Liver (tissue), 2 donors: Measurements from ENCODE around the gene ARMC2.

Source experiments
- JUND ChIP-seq, 2 donors: IDR thresholded peaks; 2 replicates each; pipeline ENCODE4 v1.6.1; 2016; ENCODE audit warnings: antibody characterized with exemption in 2 of 2
- RAD21 ChIP-seq, 2 donors: IDR thresholded peaks; 2 replicates each; pipeline ENCODE4 v1.6.1; 2016; ENCODE audit warnings: antibody characterized with exemption in 2 of 2, mild to moderate bottlenecking in 2 of 2
- RXRA ChIP-seq, 2 donors: IDR thresholded peaks; 2 replicates each; pipeline ENCODE4 v1.6.1; 2017 to 2018; ENCODE audit warnings: antibody characterized with exemption in 2 of 2, mild to moderate bottlenecking in 1 of 2
- YY1 ChIP-seq: IDR thresholded peaks from 2 replicates; pipeline ENCODE4 v1.6.1; 2016; ENCODE audit warnings: antibody characterized with exemption, mild to moderate bottlenecking
- donor health status: healthy.

DNA sequence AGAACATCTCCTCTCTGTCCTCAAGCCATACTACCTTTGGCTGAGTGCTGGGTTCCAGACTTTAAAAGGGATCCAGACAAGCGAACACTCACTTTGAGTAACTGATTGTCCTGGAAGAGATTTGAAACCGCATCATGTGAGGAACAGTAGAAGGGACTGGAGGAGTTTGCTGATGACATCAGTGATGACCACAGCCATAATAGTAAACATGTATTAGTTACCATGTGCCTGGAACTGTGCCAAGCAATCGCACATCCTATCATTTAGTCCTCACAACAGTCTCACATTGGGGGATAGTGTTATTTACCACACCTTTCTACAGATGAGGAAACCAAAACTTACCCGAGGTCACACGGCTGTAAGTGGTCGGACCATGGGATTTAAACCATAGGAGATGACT is 39.8 kb downstream of the ARMC2 start:
- no peak for TF ChIP-seq RAD21 (IDR thresholded peaks at IDR 0.05)
- TF ChIP-seq RXRA (IDR thresholded peaks at IDR 0.05) = no peak
- no peak for TF ChIP-seq YY1
- TF ChIP-seq JUND (IDR thresholded peaks at IDR 0.05) = no peak
